Cardiac fibroblast (primary cell): ENCODE results near the gene LRIT1.

Experiments used
- DNase-seq, 2 donors: peaks; one replicate each; pipeline versions ENCODE4 v3.0.0 to v3.0.0-alpha.2; 2010; ENCODE audit warnings: low read depth in 2 of 2
- H3K4me3 ChIP-seq, 2 donors: replicated peaks in 1 of 2; 1 replicate in 1 of 2; 2 replicates in 1 of 2; pipeline ENCODE4 v1.5.1; 2011; ENCODE audit warnings: low read depth in 2 of 2, low read length in 2 of 2, mild to moderate bottlenecking in 2 of 2, moderate library complexity in 1 of 2
- CTCF ChIP-seq: IDR thresholded peaks from one replicate; pipeline ENCODE4 v1.5.1; 2011; ENCODE audit warnings: low read depth, mild to moderate bottlenecking, low read length, inconsistent platforms

The LRIT1 gene

GRCh38 chr10:84216834-84217233 lies 24.5 kb downstream of the LRIT1 start:
- no peak overlapping the region for H3K4me3 ChIP-seq
- TF ChIP-seq CTCF, result no peak
- DNase-seq, result no peak

GRCh38 chr10:84214612-84215235 lies 26.6 kb downstream of the LRIT1 start:
- peak in 1 of 2 donors; percentile 5 for DNase-seq

GRCh38 chr10:84214046-84214572 lies 27.2 kb downstream of the LRIT1 start:
- no peak for DNase-seq
- no peak overlapping the region for H3K4me3 ChIP-seq
- no peak for TF ChIP-seq CTCF

More at GRCh38 chr10:84214612-84215235, 26.6 kb downstream of the LRIT1 start:
- TF ChIP-seq CTCF, result peak; percentile 31
- no peak overlapping the region for H3K4me3 ChIP-seq

GRCh38 chr10:84213076-84213475 lies 28.3 kb downstream of the LRIT1 start:
- no peak for TF ChIP-seq CTCF
- no peak for DNase-seq
- H3K4me3 ChIP-seq, result no peak overlapping the region

- TF ChIP-seq CTCF, result no peak
- H3K4me3 ChIP-seq, result no peak overlapping the region
- DNase-seq, result no peak
Observed at GRCh38 chr10:84212014-84212413, 29.3 kb downstream of the LRIT1 start.

- H3K4me3 ChIP-seq, result no peak overlapping the region
- no peak for DNase-seq
Observed at GRCh38 chr10:84211566-84211965, 29.8 kb downstream of the LRIT1 start.

More at GRCh38 chr10:84211566-84211965, 29.8 kb downstream of the LRIT1 start:
- TF ChIP-seq CTCF, result no peak
